KG1 (cell line): ENCODE results near the gene FER1L5.
"Not testable (repeated sequence)": the region's sequence is repeated elsewhere in the genome, so short reads cannot be mapped to it uniquely, and the experiment has no call there.

Experiments used
- DNase-seq: peaks from one replicate; lab custom pipeline; 2025; lab: John Stamatoyannopoulos, UW

Gene FER1L5

DNA sequence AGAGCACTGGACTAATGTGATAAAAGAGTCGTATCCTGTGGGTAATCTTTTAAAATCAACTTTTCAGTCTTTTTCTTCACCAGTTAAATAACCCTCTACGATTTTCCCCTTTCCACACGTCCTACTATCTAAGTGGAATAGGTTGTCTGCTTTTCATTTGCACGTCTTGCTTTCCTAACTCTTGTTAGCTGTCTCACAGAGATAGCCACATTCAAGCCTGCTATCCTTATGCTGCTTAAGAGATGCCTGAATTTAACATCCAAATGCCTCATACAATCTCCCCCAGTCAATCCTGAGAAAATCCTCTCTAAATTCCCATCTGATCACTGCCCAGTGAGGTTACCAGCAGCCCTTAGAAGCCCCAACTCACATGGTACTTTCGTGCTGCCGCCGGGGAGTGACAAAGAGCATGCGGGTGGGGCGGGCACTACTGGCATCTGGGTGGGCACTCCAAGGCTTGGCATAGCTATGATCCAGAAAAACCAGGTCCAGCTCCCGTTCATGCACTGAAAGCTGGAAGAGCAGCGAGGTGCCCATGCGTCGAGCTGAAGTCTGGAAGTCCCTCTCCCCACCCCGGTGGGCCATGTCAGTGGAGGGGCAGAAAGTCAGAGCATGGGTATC is 5.9 kb upstream of the FER1L5 start:
- no peak for DNase-seq

DNA sequence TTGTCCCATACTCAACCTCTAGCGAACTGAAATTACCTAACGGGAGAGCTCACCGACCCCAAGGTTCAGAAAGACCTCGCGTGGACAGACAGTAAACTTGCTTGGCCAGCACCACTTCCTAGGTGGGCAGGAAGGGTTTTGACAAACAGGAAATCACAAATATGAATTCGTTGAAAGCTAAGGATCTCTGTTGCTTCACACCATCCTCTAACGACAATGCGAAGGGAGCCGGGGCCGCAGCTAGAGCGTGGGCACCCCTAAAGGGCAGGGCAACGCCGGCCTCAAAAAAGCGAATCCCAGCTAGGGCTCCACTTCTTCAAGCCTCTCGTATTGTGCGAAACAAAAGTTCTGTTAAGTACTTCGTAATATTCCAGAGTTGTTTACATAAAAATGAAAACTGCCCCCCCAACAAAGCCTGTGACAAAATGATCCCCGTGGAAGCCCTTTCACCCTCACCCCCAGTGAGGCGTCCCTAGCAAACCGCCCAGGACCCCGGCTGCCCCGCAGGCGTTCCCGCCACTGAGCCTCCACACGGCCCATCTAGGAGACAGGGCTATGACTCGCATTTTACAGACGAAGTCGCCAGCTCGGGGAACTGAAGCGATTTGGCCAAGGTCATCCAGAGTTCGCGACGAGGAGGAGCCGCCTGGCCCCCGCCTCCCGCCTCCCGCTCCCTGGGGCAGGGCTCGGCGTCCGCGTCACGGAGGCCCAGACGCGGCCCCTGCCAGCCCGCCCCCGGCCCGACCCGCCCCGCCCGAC is 5.0 kb upstream of the FER1L5 start:
- DNase-seq, result peak; percentile 55

DNA sequence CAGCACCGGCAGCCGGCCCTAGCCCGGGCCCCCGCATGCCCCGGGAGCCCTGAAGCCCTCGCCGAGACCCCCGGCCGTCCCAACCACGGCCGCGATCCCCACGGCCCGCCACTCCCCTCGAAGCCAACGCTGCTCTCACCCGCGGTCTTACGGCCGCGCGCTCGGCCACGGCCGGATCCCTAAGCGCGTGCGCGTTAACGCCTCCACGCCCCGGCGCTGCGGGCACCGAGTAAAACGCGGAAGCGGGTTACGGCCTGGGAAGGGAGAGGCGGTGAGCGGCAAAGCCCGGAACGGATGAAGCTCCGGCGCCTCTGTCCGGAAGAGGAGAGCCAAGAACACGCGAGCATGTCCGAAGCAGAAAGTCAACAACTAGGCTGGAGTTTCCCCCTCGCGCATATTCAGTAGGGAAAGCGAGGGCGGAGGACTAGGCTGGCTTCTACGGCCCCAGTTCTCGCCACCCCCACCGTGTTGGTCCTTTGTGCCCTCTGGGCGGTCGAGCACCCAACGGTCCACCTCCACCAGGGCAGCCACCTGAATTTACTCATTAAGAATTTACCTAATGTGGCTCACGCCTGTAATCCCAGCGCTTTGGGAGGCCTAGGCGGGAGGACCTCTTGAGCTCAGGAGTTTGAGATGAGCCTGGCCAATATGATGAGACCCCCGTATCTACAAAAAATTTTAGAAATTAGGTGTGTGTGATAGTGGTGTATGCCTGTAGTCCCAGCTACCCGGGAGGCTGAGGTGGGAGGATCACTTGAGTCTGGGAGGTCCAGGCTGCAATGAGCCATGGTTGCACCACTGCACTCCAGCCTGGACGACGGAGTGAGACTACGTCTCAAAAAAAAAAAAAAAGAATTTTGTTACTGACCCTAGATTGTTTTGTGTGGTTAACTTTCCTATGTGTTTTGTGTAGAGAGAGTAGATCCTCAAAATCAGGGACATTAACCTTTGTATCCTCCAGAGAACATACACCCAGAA is 4.1 kb upstream of the FER1L5 start, which contains the start of gene KANSL3:
TSS of gene KANSL3 (minus strand) at position 169 of the 978 bp plus-strand sequence. CDS start 1,177 bp downstream, outside the sequence.
- DNase-seq, result peak; percentile 66

DNA sequence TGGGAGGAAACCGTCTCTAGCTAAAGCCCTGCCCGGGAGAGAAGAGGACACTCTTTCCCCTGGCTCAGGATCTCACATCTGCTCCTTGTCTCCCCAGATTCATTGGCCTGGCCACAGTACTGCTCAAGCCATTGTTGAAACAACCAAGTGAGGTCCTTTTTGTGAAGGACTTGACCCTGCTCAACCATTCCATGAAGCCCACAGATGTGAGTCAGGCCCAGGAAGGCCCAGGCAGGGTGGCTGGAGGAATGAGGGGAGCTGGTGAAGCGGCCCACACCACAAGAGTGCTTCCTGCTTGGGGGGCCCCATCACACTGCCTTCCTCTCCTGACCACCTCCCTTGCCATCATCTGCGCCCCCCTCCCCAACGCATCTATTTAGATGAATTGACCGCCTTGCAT is 5.1 kb downstream of the FER1L5 start:
- DNase-seq, result no peak

DNA sequence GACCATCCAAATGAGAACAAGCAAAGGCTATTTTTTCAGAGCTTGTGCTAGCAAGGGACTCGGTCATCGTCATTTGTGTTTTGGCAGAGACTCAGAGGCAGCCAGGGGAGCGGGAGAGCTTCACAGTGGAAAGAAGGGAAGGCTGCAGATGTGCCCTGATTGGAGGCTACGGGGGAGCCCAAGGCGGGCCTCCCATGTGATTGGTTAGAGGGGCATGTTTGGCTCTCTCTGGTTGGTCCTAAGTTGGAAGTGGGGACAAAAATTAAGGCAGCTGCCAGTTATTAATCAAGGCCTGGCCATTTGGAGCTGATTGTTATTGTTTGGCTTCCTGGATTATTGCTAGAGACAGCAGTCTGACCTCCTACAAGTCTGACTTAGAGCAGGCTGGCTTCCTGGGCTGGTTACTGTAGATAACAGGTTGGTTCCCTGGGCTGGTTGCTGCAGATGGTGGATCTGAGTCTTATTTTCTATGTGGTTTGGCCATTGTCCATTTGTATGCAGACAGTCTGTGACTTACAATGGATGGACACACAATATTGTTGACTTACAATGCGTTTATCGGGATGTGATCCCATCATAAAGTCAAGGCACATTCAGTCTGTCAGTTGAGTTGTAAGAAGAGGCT is 5.9 kb downstream of the FER1L5 start:
- DNase-seq, result no peak

DNA sequence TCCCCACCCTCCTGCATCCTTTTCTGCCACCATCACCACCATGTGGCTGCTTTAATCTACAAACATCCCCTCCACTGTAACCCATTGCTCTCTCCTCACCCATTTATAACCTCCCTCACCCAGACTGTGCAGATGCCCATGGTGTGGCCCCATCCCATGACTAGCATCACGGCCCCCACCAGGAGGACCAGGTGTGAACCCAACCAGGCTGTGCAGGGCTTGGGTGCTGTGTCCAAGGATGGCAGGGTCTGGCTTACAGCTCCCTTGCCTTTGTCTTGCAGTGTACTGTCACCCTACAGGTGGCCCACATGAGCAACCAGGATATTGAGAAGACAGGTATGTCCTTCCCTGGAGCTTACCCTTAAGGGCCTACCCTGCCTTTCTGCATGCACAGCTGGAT is 6.8 kb downstream of the FER1L5 start:
- DNase-seq, result no peak

DNA sequence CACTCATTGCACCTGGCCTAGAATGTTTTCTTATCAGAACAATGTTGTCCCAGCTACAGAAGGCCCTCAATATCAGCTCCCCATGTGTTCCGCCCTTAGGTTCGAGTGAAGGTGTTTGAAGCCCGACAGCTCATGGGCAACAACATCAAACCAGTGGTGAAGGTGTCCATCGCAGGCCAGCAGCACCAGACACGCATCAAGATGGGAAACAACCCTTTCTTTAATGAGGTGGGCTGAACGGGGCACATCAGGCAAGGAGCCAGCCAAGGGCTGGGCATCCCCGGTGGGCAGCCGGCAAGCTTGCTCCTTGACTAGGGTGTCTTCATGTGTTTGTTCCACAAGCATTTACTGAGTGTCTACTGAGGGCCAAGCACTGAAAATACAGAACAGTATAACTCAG is 9.2 kb downstream of the FER1L5 start:
- DNase-seq, result no peak

DNA sequence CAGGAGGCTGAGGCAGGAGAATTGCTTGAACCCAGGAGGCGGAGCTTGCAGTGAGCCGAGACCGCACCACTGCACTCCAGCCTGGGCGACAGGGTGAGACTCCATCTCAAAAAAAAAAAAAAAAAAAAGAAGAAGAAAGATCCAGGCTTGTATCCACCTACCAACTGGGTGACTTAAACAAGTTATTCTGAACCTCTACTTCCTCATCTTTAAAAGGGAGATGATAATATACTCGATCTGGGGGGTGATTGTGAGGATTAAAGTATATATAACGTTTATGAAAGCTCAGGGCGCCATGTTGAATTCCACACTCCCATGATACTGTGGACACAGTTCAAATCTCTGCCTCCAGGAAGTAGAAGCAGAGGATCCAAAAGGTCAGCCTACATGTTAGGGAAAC is 12.2 kb downstream of the FER1L5 start:
- not testable (repeated sequence) for DNase-seq

DNA sequence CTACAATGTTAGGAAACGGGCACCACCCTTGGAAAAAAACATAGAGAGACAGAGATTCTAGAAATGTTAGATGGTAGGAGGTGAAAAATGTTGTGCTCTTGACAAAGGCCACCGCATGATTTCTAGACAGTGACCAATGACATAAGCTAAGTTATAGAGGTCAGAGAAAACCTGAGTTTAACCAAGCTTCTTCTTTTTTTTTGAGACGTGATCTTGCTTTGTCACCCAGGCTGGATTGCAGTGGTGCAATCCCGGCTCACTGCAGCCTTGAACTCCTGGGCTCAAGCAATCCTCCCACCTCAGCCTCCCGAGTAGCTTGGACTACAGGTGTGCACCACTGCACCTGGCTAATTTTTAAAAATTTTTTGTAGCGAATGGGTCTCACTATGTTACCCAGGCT is 13.0 kb downstream of the FER1L5 start:
- DNase-seq, result no peak

DNA sequence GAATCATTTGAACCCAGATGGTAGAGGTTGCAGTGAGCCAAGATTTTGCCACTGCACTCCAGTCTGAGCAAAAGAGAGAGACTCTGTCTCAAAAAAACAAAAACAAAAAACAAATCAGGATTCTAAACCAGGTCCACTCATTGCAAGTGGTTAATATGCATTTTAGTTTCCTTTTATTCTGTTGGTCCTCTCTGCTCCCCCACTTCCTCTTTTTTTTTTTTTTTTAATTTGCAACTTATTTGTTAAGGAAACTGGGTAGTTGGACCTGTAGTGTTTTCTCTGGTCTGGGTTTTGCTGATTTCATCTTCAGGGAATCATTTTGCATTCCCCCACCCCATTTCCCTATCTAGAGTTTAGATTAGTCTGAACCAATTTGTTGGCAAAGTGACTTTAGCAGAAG is 14.0 kb downstream of the FER1L5 start:
- DNase-seq, result no peak

DNA sequence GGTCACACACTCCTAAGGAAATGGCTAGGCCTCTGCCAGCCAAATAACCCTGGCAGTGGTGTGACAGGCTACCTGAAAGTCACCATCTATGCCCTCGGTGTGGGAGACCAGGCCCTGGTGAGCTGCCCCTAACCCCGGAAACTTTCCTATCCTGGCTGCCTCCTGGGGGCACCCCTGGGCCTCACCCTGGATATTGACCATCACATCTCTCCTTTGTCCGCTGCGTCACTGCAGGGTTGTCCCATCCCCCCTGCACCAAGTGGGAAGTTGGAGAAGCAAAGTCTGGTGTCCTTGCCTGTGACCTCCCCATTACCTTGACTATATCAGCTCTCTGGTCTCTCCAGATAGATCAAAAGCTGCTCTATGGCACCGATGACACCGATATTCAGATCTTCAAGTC is 18.8 kb downstream of the FER1L5 start:
- DNase-seq, result no peak

DNA sequence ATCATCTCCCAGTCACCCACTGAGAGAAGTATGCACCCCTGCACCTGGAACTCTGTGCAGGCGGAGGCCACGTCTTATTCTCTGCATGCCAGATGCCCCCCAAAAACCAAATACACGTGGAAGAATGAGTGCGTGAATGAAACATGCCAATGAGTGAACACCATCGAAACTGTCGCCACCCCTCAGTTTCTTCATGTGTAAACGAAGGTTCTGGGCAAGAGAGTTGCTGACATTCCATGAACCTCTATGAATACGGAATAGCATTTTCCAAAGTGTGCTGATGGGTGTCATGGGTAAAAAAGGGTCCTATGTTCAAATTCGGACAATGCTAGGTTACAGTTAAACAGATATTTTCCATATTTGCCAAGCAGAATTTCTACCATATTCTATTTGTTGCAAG is 19.8 kb downstream of the FER1L5 start:
- DNase-seq, result no peak

DNA sequence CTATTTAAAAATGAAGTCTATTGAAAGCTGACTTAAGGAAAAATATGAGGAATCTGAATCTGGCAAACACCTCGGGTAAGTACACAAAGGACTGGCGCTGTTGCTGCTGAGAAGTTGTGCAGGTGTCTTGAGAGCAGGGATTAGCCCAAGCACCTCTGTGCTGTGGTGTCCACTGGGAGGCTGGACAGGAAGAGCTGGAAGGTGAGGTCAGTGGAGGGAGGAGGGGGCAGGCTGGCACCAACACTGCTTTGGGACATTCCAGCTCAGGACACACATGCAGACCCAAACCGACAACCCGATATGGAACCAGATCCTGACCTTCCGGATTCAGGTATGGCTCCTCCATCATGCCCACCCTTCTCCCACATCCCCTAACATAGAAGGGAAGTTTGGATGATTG is 20.6 kb downstream of the FER1L5 start:
- no peak for DNase-seq

DNA sequence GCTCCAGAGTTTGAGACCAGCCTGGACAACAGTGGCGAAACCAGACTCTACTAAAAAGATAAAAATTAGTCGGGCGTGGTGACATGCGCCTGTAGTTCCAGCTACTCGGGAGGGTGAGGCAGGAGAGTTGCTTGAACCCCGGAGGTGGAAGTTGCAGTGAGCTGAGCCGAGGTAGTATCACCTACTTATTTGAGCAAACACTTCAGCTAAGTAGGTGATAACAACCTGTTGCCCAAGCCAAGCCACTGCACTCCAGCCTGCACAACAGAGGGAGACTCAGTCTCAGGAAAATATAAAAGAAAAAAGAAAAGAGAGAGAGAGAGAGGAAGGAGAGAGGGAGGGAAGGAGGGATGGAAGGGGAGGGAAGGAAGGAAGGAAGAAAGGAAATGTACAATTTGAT is 21.3 kb downstream of the FER1L5 start:
- no peak for DNase-seq

DNA sequence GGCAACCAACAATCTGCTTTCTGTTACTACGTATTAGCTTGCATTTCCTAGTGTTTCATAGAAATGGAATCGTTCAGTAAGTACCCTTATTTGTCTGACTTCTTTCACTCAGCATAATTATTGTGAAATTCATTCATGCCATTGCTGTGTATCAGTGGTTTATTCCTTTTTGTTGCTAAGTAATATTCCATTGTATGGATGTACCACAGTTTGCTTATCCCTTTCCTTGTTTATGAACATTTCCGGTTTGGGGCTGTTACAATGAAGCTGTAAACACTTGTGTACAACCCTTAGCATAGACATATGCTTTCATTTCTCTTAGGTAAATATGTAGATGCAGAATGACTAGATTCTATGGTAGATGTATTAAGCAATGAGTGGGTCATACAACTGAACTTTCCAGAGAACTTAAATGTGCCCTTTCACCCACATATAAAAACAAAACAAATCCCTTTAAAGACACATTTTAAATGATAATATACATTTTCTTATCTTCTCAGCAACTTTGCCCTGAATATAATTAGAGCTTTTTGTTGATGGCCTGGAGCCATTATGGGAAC is 21.9 kb downstream of the FER1L5 start:
- DNase-seq, result no peak

DNA sequence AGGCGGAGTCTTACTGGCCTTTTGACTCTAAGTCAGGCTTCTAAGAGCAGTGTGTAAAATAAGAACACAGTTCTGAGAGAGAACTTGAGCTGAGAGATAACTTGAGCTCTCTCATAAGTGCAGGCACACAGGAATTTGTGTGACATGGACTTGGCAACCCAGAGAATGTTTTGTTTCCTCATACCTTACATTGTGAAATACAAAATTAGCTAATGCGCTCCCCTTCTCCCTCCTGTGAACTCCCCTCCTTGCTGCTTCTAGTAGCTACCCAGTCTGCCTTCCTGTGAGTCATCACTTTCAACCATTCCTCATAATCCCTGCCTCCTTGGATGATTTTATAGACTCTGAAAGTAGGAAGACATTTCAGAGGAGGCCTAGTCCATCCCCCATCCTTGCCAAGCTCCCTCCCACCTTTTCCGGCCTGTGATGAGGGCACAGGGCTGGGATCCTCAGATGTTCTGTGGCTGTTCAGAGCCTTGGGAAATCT is 22.6 kb downstream of the FER1L5 start:
- no peak for DNase-seq

DNA sequence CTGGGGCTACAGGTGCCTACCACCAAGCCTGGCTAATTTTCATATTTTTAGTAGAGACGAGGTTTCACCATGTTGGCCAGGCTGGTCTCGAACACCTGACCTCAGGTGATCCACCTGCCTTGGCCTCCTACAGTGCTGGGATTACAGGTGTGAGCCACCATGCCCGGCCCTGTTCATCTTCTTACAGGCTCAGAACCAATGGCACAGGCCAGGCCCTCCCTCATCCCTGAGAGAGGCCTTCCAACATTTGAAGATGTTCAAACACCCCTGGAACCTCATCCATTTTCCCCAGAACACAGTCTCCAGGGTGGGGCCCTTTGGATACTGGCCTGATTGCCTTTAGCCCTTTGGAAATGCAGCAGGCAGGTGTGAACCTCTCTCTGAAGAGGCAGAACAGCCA is 23.2 kb downstream of the FER1L5 start:
- not testable (repeated sequence) for DNase-seq

DNA sequence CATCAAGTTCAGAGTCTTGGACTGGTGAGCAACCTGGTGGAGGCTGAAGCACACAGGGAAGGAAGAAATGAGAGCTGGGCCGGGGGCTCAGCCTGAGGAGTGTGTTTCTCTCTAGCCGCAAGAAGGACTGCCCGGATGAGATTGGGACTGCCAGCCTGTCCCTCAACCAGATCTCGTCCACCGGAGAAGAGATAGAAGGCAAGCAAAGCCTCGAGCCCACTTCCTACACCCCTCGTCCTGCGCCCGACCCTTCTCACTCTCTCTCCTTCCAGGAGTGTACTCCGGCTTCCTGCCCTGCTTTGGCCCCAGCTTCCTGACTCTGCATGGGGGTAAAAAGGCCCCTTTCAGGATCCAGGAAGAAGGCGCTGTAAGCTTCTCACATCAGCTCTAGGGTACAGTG is 26.2 kb downstream of the FER1L5 start:
- no peak for DNase-seq

DNA sequence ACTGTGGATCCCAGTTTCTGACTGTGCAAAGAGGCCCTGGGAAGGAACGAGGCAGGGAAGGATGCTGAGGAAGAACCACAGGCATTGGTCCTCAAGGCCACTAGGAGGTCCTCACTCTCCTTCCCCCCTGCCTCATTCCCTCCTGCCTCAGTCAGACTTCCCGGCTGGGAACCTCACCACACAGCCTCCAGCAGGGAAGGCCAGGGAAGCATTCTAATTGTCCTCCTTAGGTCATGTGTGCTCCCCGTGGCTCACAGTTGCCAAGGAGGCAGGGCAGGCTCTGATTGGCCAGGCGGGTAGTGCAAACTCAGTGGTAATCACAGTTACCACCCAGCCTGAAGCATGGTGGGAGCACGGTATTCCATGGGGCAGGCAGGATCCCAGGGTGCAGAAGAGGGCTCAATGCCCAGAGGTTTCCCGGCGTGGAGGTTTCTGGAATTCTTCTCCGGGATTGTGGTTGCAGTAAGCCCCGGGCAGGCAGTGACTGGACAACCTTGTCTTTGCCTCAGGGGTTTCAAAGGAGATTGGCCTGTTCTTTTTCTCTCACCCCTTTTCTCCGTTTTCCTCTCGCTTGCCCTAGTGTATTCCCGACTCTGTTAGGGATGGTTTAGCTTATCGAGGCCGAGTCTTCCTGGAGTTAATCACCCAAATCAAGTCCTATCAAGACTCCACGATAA is 27.1 kb downstream of the FER1L5 start:
- DNase-seq, result no peak

DNA sequence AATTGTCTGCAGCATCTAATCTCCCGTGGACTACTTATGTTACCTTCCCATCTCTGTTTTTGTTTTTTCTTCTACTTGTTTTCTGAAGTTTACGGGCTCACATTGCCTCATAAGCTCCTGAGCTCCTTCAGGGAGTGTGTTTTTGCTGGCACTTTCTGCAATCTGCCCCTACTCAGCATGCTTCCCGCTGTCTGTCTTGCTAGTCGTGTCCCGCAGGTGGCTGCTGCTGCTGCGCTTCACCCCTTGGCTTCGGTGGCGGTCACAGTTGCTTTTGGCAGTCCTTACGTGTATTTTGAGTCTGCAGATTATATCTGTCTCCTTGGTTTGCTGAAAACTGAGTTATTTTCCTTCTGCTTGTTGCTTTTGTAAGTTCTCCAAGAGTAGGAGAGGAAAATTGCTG is 37.3 kb downstream of the FER1L5 start:
- no peak for DNase-seq

DNA sequence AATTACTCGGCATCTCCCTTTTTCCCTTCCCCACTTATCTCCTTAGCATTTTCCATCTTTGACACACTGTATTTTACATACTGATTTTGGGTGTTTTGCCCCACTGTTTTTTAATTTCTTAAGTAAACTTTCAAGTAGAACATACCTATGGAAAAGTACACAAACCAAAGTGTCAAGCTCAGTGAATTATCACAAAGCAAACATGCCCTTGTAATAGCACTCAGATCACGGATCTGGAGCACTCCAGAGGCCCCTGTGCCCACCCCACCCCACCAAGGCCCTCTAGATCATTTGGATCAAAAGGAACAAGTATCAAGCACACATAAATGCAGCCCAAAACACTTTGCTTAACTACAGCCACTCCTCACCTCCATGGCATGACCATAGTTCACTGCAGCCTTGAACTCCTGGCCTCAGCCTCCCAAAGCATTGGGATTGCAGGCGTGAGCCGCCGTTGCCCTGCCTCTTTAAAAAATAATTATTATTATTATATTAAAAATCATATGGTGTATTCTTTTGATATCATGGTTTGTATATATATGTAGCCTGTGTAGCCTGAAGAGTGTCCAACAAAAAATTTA is 38.1 kb downstream of the FER1L5 start:
- DNase-seq, result no peak
